Measurements from ENCODE around the gene CHURC1. TPM values are rescaled to one million over a fixed set of nuclear protein-coding genes. Genes with fewer than 3 reads are reported as not detected.

CHURC1 gene
- total RNA-seq, 1 donor from 2014 or later, result 59.8 TPM

DNA sequence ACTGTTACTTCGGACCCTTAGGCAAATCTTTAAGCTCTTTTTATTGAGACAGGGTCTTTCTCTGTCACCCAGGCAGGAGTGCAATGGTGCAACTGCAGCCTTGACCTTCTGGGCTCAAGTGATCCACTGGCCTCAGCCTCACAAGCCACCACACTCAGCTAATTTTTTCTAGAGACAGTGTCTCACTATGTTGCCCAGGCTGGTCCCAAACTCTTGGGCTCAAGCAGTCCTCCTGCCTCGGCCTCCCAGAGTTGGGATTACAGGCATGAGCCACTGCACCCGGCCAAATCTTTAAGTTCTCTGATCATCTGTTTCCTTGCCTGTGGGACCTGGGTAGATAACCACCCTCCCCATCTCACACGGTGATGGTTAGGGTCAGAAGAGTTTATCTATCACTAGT is 30.6 kb downstream of the CHURC1 start:
- H3F3A ChIP-seq (ENCODE audit: low read depth), result no peaks in the 10 kb centered on the region
- TF ChIP-seq EZH2 (IDR thresholded peaks at IDR 0.05) (no peak), EZH2phosphoT487 (IDR thresholded peaks at IDR 0.05) (no peak)
- TF ChIP-seq, protein P1, sequence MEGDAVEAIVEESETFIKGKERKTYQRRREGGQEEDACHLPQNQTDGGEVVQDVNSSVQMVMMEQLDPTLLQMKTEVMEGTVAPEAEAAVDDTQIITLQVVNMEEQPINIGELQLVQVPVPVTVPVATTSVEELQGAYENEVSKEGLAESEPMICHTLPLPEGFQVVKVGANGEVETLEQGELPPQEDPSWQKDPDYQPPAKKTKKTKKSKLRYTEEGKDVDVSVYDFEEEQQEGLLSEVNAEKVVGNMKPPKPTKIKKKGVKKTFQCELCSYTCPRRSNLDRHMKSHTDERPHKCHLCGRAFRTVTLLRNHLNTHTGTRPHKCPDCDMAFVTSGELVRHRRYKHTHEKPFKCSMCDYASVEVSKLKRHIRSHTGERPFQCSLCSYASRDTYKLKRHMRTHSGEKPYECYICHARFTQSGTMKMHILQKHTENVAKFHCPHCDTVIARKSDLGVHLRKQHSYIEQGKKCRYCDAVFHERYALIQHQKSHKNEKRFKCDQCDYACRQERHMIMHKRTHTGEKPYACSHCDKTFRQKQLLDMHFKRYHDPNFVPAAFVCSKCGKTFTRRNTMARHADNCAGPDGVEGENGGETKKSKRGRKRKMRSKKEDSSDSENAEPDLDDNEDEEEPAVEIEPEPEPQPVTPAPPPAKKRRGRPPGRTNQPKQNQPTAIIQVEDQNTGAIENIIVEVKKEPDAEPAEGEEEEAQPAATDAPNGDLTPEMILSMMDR (IDR thresholded peaks at IDR 0.05), result no peak
- no peaks in the 10 kb centered on the region for H3K79me2 ChIP-seq (ENCODE audit: low read depth)
- no peaks in the 10 kb centered on the region for H3K27me3 ChIP-seq
- H3K9me3 ChIP-seq (ENCODE audit: low read depth), result no peaks in the 10 kb centered on the region
- no peak overlapping the region for H3K27ac ChIP-seq
- Mint-ChIP-seq H3K9me3 (no peaks in the 10 kb centered on the region), H3K4me1 (no peaks in the 10 kb centered on the region), H3K27me3 (ENCODE audit: insufficient read depth, low read depth) (peaks cover 5% of the 10 kb centered on the region), H3K36me3 (peaks cover 8% of the 10 kb centered on the region), H3K27ac (no peak overlapping the region), H3K4me3 (no peak overlapping the region)
- no peak overlapping the region for H2AFZ ChIP-seq (replicated peaks)
- no peak overlapping the region for H3K4me2 ChIP-seq
- no peaks in the 10 kb centered on the region for H3K4me1 ChIP-seq
- no peak for DNase-seq (ENCODE audit: low spot score)
- H4K20me1 ChIP-seq (ENCODE audit: low read depth), result no peaks in the 10 kb centered on the region
- no peaks in the 10 kb centered on the region for H3K36me3 ChIP-seq
- no peak overlapping the region for H3K4me3 ChIP-seq
- H3K9ac ChIP-seq, result no peak overlapping the region

DNA sequence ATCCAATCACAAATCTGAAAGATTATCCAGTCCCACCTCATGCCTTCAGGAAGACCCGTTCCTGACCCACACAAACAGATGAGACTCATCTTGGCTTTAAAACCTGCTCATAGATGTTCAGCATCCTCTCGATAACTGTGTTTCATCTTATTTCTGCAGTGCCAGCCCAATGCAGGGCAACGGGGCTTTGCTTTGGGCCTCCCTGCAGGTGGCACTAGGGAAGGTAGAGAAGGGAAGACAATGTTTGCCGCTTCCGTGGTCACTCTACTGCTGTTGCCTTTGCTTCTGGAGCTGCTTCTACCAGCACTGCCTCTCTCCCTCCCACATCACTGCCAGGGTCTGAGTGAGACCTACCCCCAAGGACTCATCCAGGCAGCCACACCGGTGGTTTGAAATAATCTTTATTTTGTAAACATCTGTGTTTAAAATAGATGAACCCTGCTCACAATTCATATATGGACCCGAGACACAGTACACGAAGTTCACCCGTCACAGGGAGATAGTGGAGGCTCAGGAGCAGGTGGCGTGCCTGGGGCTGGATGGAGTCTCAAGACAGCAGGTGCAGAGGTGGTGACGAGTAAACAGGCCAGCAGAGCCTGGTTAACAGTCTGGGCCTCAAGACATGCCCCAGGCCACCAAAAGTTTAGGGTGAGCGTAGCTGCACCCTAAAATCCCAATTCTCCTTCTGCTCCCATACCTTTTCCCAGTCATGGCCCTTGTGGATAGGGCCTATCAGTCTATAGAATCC is 31.4 kb downstream of the CHURC1 start:
- Mint-ChIP-seq H3K27me3 (ENCODE audit: insufficient read depth, low read depth) (peaks cover 5% of the 10 kb centered on the region), H3K27ac (no peak overlapping the region), H3K4me3 (no peak overlapping the region), H3K36me3 (peaks cover 6% of the 10 kb centered on the region), H3K4me1 (no peaks in the 10 kb centered on the region), H3K9me3 (no peaks in the 10 kb centered on the region)
- Histone ChIP-seq H2AFZ (replicated peaks) (no peak overlapping the region), H3K9ac (no peak overlapping the region), H3K36me3 (no peaks in the 10 kb centered on the region), H3F3A (ENCODE audit: low read depth) (no peaks in the 10 kb centered on the region), H3K27ac (no peak overlapping the region), H3K4me2 (no peak overlapping the region), H3K27me3 (no peaks in the 10 kb centered on the region), H4K20me1 (ENCODE audit: low read depth) (no peaks in the 10 kb centered on the region), H3K9me3 (ENCODE audit: low read depth) (no peaks in the 10 kb centered on the region), H3K4me3 (no peak overlapping the region), H3K79me2 (ENCODE audit: low read depth) (no peaks in the 10 kb centered on the region), H3K4me1 (no peaks in the 10 kb centered on the region)
- TF ChIP-seq EZH2phosphoT487 (IDR thresholded peaks at IDR 0.05), result no peak
- TF ChIP-seq, protein P1 (IDR thresholded peaks at IDR 0.05), result no peak
- no peak for TF ChIP-seq EZH2 (IDR thresholded peaks at IDR 0.05)
- DNase-seq (ENCODE audit: low spot score), result no peak

DNA sequence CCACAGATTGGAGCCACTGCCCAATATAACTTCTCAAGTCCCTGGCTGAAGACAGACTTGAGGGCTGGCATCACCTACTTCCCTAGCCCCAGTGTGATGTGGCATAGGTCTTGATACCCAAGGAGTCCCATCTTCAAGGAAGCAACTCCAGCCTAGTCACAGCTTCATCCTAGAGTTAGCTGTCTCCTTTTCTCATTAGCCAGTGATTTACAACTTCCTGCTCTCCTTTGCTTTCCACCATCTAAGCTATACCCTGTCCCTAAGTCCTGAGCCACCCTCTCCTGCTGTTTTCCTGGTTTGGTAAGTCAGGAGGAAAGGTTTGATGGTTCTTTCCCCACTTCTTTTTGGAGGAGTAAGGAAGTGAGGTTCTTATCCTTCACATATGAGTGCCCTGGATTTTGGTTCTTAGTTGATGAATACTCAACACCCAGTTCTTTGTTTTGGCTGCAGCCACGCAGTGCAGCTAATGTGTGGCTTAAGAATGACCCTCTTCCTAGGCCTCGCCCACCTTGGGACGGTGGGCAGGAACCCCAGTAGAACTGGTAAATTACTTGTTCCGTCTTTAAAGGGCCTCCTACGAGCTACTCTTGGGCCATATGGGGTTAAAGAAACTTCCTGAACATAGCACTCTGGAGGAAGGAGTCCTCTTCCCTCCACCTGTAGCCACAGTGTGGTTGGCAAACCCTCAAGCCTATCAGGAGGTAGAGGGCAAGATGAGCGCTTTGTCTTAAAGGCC is 32.2 kb downstream of the CHURC1 start:
- Mint-ChIP-seq H3K4me1 (no peaks in the 10 kb centered on the region), H3K9me3 (no peaks in the 10 kb centered on the region), H3K27me3 (ENCODE audit: insufficient read depth, low read depth) (peaks cover 5% of the 10 kb centered on the region), H3K4me3 (no peak overlapping the region), H3K36me3 (peaks cover 9% of the 10 kb centered on the region), H3K27ac (no peak overlapping the region)
- no peak for DNase-seq (ENCODE audit: low spot score)
- Histone ChIP-seq H3K9ac (no peak overlapping the region), H2AFZ (replicated peaks) (no peak overlapping the region), H3K9me3 (ENCODE audit: low read depth) (no peaks in the 10 kb centered on the region), H3K27me3 (no peaks in the 10 kb centered on the region), H3K79me2 (ENCODE audit: low read depth) (no peaks in the 10 kb centered on the region), H3K4me1 (no peaks in the 10 kb centered on the region), H3K27ac (no peak overlapping the region), H3K4me3 (no peak overlapping the region), H3K36me3 (no peaks in the 10 kb centered on the region), H3K4me2 (no peak overlapping the region), H4K20me1 (ENCODE audit: low read depth) (no peaks in the 10 kb centered on the region), H3F3A (ENCODE audit: low read depth) (no peaks in the 10 kb centered on the region)
- TF ChIP-seq EZH2phosphoT487 (IDR thresholded peaks at IDR 0.05), result no peak
- TF ChIP-seq EZH2 (IDR thresholded peaks at IDR 0.05), result no peak
- TF ChIP-seq, protein P1 (IDR thresholded peaks at IDR 0.05), result no peak

Data from neural progenitor cell (in vitro differentiated cells).